Lung (tissue), 12 donors: ENCODE data around the gene CIC. TPM values are rescaled to one million over a fixed set of nuclear protein-coding genes. Genes with fewer than 3 reads are reported as not detected.
A peak's percentile ranks its signal among the peaks of the same experiment; 100 is the strongest.

Experiments
- ATAC-seq: fragments of 200-7000 bp; cut with Tn5 transposase; one replicate; pipeline ENCODE4 v1.9.1; 2020; ENCODE audit warnings: moderate number of reproducible peaks; ENCODE audit not compliant: insufficient read depth, low FRiP score
- DNase-seq, 3 donors: peaks; one replicate each; pipeline ENCODE4 v3.0.0-alpha.2; 2013 to 2017
- H3K27ac ChIP-seq, 2 donors: one replicate each; pipeline ENCODE4 v1.5.1; 2013; ENCODE audit warnings: mild to moderate bottlenecking in 2 of 2, moderate library complexity in 2 of 2, control low read depth in 1 of 2, inconsistent platforms in 1 of 2, low read depth in 1 of 2, low read length in 1 of 2
- H3K27me3 ChIP-seq, 3 donors: one replicate each; pipeline ENCODE4 v1.5.1; 2013; ENCODE audit warnings: low read length in 2 of 3; ENCODE audit not compliant: control insufficient read depth in 3 of 3, insufficient read depth in 3 of 3
- H3K36me3 ChIP-seq, 4 donors: one replicate each; pipeline ENCODE4 v1.5.1; 2013; ENCODE audit warnings: low read length in 4 of 4, mild to moderate bottlenecking in 1 of 4, moderate library complexity in 1 of 4; ENCODE audit not compliant: control insufficient read depth in 4 of 4, insufficient read depth in 4 of 4
- H3K4me1 ChIP-seq, 5 donors: one replicate each; pipeline ENCODE4 v1.5.1; 2013; ENCODE audit warnings: low read length in 5 of 5, mild to moderate bottlenecking in 2 of 5, moderate library complexity in 1 of 5; ENCODE audit not compliant: control insufficient read depth in 5 of 5, insufficient read depth in 5 of 5
- H3K4me3 ChIP-seq: one replicate; pipeline ENCODE4 v1.5.1; 2013; ENCODE audit warnings: mild to moderate bottlenecking, control low read depth, moderate library complexity
- H3K9ac ChIP-seq, 2 donors: one replicate each; pipeline ENCODE4 v1.5.1; 2013; ENCODE audit warnings: low read length in 2 of 2, control low read depth in 1 of 2; ENCODE audit not compliant: insufficient read depth in 1 of 2
- H3K9me3 ChIP-seq, 4 donors: one replicate each; pipeline ENCODE4 v1.5.1; 2013; ENCODE audit warnings: low read length in 3 of 4, mild to moderate bottlenecking in 1 of 4, moderate library complexity in 1 of 4; ENCODE audit not compliant: control insufficient read depth in 4 of 4, insufficient read depth in 3 of 4
- CTCF ChIP-seq: IDR thresholded peaks from 2 replicates; pipeline ENCODE4 v1.5.1; 2012; ENCODE audit warnings: mild to moderate bottlenecking; ENCODE audit errors: control extremely low read depth, extremely low read depth
- WGBS, 2 donors: extraction: QIAGEN DNeasy Blood & Tissue Kit; methylation state at CpG; one replicate each; pipeline ENCODE4 v1.1.7; 2013; 5-methylcytosine and 5-hydroxymethylcytosine counted together
- polyA plus RNA-seq, 2 donors: library from polyadenylated mRNA; stranded (reverse); fragments of 200-250 nt; gene quantifications; one replicate each; pipeline ENCODE4 v1.2.1, GENCODE V29; 2013
- total RNA-seq, 2 donors: library from RNA; depleted of rRNA in 1 of 2; stranded (reverse); fragments of >200 nt in 1 of 2; gene quantifications; one replicate each; pipeline ENCODE4 v1.2.1, GENCODE V29; 2014 to 2021
- donor health status: control.
- donor health status: control.
- donor health status: Bipolar disorder and iron deficiency.
- donor health status: healthy.
- donor health status: DM: yes; HTN: yes; CAD: no.

CIC gene
- total and polyA plus RNA-seq, 4 donors: 31.2 to 84.5 (median 40.6) TPM

GRCh38 chr19:42275517-42275916, 6.5 kb downstream of the CIC start:
- H3K9ac ChIP-seq: no peak overlapping the region
- H3K9me3 ChIP-seq: no peaks in the 10 kb centered on the region
- peaks cover 4 to 34% (median 19%) of the 10 kb centered on the region in 4 donors for H3K36me3 ChIP-seq
- DNase-seq (no peak), ATAC-seq (no peak)
- peaks cover 11 to 33% (median 19%) of the 10 kb centered on the region in 5 donors for H3K4me1 ChIP-seq
- 91 to 97% methylated on average over 3 of the region's 3 CpGs for WGBS, 2 donors
- TF ChIP-seq CTCF: no peak
- no peak overlapping the region for H3K27ac ChIP-seq
- no peaks in the 10 kb centered on the region for H3K27me3 ChIP-seq
- no peak overlapping the region for H3K4me3 ChIP-seq

GRCh38 chr19:42276284-42276683, 7.2 kb downstream of the CIC start:
- Histone ChIP-seq H3K36me3 (peaks cover 4 to 34% (median 19%) of the 10 kb centered on the region in 4 donors), H3K9me3 (no peaks in the 10 kb centered on the region), H3K4me3 (no peak overlapping the region), H3K9ac (no peak overlapping the region), H3K27me3 (no peaks in the 10 kb centered on the region), H3K4me1 (peaks cover 11 to 29% (median 15%) of the 10 kb centered on the region in 5 donors), H3K27ac (peak overlapping the region in 1 of 2 donors; percentile 15)
- WGBS, 2 donors: 38 to 42% methylated on average over 3 of the region's 3 CpGs
- TF ChIP-seq CTCF: no peak
- ATAC-seq (no peak), DNase-seq (no peak)

GRCh38 chr19:42276821-42277220, 7.8 kb downstream of the CIC start:
- DNase-seq (no peak), ATAC-seq (no peak)
- H3K4me3 ChIP-seq: no peak overlapping the region
- no peak overlapping the region for H3K27ac ChIP-seq
- no peaks in the 10 kb centered on the region for H3K27me3 ChIP-seq
- no peak overlapping the region for H3K9ac ChIP-seq
- peaks cover 4 to 32% (median 19%) of the 10 kb centered on the region in 4 donors for H3K36me3 ChIP-seq
- TF ChIP-seq CTCF: no peak
- peaks cover 13 to 34% (median 20%) of the 10 kb centered on the region in 5 donors for H3K4me1 ChIP-seq
- 89 to 92% methylated on average over 4 of the region's 4 CpGs for WGBS, 2 donors
- no peaks in the 10 kb centered on the region for H3K9me3 ChIP-seq
